Measurements from ENCODE around the gene TPRX2.
"Not testable (repeated sequence)": the region's sequence is repeated elsewhere in the genome, so short reads cannot be mapped to it uniquely, and the experiment has no call there.

TPRX2 gene

DNA sequence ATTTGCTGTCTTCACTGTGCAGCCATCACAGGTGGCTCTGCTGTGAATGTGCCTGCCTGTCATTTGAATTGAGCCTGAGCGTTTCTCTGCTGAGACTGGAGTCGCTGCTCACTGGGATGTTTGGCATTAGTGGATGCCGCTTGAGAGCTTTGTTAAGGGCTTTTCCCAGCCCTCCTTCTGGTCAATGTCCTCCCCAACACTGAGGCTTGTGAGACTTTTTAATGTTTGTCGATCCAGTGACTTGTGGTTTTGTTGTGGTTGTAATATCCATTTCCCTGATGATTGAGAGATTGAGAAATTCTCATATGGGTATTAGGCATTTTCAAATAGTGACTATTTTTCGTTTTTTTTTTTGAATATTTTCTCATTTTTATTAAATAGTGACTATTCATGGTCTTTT is 2.6 kb downstream of the TPRX2 start:
- DNase-seq (ENCODE audit: low spot score) = no peak

DNA sequence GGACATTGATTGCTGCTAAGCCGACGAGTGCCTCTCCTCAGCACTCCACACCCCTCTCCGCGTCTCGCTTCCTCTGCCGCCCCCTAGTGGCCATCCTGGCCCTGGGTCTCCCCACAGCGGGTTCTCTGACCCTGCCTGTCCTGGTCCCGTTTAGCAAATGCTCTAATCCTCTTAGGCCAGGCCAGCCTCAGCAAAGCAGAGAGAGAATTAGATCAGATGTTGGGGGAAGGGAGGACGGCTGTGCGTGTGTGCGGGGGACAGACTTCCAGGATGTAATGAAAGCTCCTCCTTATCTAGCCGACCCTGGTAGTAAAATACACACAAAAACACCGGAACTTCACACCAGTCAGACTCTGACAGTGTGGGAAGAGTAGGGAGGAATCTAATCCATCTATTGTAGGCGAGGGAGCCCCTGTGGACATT is 4.5 kb downstream of the TPRX2 start:
- peak; percentile 86 for DNase-seq (ENCODE audit: low spot score)

DNA sequence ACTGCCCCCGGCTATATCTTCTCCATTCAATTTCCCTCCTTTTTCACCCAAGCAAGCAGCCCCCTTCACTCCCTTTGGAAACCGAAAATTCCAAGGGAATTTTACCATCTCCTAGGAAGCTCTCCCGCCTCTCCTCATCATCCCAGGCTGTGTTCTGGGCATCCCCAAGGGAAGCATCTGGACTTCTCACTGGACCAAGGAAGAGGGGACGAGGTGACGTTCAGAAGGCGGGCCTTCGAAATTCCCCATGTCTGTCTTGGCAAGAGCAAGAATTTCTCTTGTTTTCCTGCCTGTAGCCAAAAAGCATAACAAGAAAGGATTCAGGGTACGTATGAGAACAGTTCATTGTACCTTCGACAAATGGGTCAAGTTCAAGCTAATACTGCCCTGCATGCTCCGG is 6.1 kb downstream of the TPRX2 start:
- no peak for DNase-seq (ENCODE audit: low spot score)

DNA sequence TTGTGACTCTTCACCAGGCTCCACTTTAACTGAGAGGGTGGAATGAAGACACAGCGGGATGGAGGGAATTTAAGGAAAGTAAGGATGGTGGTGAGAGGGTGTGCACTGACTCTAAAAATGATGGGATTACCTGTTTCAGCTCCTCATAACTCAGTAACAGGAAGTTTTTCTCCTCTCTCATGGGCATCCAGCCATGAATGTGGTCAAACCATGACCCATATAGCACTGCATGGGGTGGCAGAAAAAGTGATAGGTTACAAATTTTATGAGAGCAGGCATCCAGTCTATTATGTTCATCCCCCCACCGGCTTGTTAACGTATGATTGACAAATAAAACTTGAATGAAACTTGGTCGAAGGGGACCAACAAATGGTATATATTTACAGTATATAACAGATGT is 19.9 kb downstream of the TPRX2 start:
- DNase-seq (ENCODE audit: low spot score) = no peak

DNA sequence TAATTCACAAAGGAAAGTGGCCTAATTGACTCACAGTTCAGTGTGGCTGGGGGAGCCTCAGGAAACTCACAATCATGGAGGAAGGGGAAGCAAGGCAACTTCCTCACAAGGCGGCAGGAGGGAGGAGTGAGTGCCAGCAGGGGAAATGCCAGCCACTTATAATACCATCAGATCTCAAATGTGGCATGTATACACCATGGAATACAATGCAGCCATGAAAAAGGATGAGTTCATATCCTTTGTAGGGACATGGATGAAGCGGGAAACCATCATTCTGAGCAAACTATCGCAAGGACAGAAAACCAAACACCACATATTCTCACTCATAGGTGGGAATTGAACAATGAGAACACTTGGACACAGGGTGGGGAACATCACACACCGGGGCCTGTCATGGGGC is 20.4 kb downstream of the TPRX2 start:
- not testable (repeated sequence) for DNase-seq (ENCODE audit: low spot score)

DNA sequence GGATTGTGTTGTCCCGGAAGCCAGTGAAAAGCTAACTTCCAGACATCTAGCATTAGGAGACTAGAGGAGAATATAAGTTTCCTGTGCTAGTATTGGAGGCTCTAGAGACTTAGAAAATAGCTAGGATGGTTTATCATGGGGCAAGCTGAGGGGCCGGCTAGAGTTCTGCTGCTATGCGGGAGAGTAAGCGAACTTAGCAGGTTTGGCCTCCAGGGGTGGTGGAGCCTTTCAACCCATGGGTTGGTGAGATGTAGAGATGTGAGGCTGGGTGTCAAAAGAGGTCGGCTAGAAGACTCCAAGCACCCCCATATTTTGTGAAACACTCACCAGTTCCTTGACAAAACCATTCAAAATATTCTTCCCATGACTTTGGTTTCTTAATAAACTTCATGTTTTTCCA is 22.7 kb downstream of the TPRX2 start:
- no peak for DNase-seq (ENCODE audit: low spot score)

DNA sequence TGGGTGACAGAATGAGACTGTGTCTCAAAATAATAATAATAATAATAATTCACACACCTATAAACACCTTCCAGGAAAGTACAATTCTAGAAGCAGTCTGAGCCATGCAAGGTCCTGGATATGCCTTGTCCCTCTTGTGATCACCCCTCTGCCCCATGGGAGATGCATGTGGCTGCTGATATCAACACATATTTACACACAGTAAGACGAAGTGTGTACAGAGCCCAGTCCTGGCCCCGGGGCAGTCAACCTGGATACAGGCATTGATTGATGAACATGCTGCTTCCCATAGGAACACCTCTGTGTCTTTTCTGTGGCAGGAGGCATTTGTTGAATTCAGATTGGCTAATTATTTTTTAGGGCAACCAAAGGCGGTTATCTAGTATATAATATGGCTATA is 23.9 kb downstream of the TPRX2 start:
- DNase-seq (ENCODE audit: low spot score) = no peak

DNA sequence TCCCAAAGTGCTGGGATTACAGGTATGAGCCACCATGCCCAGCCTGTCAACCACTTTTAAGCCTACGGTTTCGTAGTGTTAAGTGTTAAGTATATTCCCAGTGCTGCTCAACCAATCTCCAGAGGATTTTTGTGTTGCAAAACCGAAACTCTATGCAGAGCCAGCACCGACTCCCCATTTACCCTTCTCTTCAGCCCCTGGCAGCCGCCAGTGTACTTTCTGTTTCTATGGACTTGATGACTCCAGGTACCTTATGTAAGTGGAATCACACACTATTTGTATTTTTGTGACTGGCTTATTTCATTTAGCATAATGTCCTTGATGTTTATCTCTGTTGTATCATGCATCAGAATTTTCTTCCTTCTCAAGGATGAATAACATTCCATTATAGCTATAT is 26.0 kb downstream of the TPRX2 start:
- no peak for DNase-seq (ENCODE audit: low spot score)

DNA sequence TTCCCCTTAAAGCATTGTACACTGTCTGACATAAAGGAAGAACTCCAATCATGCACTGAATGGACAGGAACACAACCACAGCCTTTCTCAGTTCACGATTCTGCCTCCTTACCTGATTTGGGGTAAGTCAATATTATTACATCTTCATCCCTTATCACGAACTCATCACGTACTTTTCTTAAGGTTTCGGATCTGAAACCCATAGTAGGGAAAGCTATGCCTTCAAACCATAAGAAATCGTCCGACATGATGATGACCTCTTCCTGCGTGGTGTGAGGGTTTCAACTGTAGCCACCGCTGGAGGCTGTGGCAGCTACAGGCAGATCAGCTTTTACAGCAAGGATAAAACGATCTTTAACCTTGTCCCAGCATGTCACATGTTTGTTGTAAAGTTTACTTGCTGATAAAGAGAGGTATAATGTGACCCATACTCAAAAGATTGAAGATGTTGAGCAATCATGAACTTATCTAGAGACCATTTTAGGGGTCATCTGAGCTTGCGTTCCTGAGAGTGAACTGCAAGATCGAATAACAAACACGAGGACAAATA is 27.1 kb downstream of the TPRX2 start, which contains the start of gene SULT2A1:
Gene SULT2A1, minus strand, starts transcription at position 306 of the 550 bp plus-strand sequence. Its CDS starts 58 bp downstream, at position 248.
- no peak for DNase-seq (ENCODE audit: low spot score)

DNA sequence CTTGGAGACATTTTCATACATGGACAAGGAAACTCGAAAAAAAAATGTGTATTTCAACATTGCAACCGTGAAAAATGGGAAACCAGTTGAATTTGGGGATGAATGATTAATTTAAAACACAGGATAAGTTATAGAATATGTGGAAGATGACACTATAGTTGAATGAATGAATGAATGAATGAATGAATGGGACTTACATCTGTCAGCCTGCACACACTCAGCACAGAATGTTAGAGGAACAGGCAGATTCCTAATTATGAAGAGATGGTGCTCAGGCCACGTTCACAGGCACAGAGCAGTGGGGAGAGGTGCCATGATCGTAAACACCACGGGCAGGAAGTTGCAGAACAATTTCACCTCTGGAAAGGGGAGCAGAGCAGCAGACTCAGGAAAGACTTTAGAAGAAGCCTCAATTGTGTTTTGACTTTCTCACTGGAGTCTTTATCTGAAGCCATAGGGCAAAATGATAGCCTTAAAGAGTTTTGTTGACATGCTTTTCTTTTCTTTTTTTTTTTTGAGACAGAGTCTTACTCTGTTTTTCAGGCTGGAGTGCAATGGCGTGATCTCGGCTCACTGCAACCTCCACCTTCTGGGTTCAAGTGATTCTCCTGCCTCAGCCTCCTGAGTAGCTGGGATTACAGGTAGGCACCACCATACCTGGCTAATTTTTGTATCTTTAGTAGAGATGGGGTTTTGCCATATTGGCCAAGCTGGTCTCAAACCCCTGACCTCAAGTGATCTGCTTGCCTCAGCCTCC is 32.0 kb downstream of the TPRX2 start:
- no peak for DNase-seq (ENCODE audit: low spot score)

DNA sequence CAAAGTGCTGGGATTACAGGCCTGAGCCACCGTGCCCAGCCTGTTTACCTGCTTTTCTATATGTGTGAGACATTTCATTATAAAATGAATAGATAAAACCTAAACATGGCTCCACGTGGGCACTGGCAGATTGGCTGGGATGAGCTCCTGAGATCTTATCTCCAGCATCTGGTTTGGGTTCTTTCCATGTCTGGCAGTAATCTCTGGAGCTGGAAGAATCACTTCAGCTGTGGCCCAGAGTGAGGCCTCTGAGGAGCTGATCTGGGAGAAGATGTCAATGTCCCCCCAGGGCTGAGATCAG is 32.5 kb downstream of the TPRX2 start:
- no peak for DNase-seq (ENCODE audit: low spot score)

DNA sequence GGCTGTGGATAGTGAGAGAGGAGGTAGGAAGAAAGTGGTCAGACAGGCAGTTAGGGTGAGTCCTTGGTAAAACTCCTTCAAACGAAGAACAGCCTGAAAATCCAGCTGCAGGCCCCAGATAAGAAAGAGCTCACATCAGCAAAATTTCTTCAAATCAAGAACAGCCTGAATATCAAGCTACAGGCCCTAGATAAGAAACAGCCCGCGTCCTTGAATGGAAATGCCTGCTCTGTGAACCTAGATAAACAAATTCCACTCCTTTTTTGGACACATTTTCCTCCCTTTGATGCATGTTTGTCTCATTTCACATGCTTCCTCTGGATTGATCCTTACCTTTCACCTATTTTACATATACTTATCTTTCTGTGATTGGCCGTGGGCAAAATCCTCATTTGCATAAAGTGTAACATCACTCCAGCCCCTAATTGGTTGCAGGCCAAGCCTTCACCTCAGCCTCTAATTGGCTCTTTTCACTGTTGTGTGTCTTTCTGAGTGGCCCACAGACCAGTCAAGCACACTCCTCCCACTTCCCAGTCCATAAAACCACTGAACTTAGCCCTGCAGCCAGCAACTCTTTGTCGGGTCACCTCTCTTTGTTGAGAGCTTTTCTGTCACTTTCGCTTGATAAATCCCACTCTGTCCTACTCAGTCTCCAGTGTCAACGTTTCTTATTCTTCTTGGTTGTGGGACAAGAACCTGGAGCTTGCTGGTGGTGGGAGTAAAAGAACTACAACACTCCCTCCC is 33.1 kb downstream of the TPRX2 start:
- no peak for DNase-seq (ENCODE audit: low spot score)

DNA sequence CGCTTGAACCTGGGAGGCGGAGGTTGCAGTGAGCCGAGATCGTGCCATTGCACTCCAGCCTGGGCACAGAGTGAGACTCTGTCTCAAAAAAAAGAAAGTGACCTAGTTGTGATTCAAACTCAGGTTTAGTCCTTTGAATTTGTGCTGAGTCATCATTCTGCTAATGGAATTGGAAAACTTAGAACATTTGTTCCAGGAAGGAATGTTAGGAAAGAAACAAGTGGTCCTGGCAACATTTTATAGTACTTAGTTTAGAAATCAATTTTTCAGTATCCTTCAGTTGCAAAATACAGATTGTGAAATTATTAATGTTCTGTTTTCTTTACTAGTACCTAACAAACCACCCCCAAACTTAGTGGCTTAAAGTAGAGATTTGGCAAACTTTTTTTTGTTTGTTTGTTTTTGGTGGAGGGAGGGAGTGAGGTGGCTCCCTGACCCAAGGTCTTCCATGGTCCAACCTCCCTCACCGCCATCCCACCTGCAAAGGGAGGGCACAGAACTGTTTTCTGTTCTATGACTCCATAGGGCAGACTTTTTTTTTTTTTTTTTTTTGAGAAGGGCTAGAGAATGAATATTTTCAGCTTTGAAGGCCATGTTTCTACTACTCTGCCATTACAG is 36.2 kb downstream of the TPRX2 start:
- DNase-seq (ENCODE audit: low spot score) = no peak

DNA sequence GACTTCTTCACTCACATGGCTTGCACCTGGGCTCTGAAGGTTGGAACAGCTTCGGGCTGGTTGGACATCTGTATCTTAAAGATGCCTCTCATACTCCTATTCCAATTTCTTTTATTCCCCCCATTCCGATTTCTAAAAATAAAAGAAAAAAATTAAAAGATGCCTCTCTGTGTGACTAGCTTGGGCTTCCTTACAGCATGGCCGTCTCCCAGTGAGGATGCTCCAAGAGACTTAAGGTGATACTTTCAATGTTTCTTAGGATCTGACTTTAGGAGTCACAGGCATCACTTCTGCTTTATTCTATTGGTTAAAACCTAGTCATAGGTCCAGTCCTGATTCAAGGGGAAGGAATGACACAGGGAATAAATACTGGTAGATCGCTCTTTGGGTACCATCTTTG is 37.0 kb downstream of the TPRX2 start:
- DNase-seq (ENCODE audit: low spot score) = no peak

DNA sequence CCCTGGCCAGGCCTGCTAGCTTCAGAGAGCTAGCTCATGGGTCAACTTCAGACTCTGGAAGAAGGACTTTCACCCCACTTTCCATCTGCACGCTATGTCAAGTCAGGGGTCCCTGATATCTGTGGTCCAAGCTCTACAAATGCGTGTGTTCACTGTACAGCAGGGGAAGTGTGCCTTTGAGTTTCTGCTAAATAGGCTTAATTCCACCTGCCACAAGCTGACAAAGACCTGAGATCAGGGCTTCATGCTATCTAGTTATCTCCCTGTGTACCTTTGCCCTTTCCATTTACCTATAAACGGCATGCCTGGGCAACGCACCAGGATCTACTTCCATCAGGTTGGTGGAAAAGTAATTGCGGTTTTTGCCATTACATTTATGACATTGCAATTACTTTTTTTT is 37.7 kb downstream of the TPRX2 start:
- DNase-seq (ENCODE audit: low spot score) = no peak

DNA sequence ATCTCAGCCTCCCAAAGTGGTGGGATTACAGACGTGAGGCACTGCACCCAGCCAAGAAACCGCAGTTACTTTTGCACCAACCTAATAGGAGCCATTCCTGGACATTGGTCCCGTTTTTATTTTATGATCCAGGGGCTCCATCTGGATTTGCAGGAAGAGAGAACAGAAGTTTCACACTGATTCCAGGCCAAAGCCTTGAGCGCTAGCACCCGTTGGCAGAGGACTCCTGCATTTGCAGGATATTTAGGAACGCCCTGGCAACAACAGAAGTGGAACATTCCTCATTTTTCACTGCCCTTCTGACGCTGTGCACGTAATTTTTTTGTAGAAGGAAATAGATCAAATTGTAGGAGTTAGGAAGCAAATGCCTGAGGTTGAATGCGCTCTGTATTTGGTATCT is 38.8 kb downstream of the TPRX2 start:
- DNase-seq (ENCODE audit: low spot score) = peak; percentile 3

DNA sequence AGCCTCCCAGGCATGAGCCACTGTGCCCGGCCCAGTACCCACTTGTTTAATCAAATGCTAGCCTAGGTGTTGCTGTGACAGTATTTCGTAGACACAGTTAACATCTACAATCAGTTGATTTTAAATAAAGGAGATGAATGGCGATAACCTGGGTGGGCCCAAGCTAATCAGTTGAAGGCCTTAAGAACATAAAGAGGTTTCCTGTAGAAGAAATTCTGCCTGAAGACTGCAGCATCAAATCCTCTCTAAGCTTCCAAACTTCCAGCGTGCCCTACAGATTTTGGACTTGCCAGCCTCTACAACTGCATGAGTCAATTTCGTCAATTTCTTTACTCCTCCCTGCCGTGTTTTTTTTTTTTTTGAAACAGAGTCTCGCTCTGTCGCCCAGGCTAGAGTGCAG is 40.3 kb downstream of the TPRX2 start:
- no peak for DNase-seq (ENCODE audit: low spot score)

DNA sequence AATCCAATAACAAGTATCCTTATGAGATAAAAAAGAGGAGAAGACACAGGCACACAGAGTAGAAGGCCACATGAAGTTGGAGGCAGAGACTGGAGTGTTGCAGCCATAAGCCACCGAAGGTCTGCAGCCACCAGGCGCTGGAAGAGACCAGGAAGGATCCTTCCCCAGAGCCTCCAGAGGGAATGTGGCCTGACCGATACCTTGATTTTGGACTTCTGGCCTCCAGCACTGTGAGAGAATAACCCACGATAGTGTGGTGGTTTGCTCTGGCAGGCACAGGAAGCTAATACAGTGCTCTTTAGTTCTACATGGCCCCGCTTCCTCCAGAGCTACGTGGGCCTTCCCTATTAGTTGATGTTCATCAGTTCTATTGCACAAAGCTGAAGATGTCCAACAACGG is 42.3 kb downstream of the TPRX2 start:
- DNase-seq (ENCODE audit: low spot score) = no peak

DNA sequence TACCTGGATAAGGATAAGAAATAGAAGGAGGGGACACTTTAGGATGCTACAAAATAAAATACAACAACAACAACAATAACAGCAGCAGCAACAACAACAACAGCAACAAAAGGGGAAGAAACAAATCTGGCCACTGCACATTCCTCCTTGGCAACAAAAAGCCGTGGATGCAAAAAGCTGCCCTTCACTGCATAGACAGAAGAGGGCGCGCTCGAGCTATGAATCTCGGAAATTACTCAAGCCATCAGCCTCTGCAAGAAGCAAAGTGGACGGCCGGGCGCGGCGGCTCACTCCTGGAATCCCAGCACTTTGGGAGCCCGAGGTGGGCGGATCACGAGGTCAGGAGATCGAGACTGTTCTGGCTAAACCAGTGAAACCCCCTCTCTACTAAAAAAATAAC is 50.3 kb downstream of the TPRX2 start:
- DNase-seq (ENCODE audit: low spot score) = not testable (repeated sequence)

DNA sequence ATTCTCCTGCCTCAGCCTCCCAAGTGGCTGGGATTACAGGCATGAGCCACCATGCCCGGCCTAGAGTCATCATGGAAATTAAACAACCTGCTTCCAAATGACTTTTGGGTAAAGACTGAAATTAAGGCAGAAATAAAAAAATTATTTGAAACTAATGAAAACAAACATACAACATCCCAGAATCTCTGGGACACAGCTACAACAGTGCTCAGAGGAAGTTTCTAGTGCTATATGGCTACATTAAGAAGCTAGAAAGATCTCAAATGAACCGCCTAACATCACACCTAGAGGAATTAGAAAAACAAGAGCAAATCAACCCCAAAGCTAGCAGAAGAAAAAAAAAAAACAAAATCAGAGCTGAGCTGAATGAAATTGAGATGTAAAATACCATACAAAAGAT is 51.2 kb downstream of the TPRX2 start:
- DNase-seq (ENCODE audit: low spot score) = not testable (repeated sequence)

Data from Ammon's horn (tissue), 1 donor.